Stimulated activated CD4-positive, alpha-beta T cell treated with anti-CD3 and anti-CD28 coated beads, Interleukin-2, amount 100 ng/mL, for 48 hours (primary cell): ENCODE results near the gene SLC25A21.
"Not testable (repeated sequence)": the region's sequence is repeated elsewhere in the genome, so short reads cannot be mapped to it uniquely, and the experiment has no call there.

Source experiments
- DNase-seq, 2 donors: peaks; one replicate each; pipeline ENCODE4 v3.0.0-alpha.2; 2020

Gene SLC25A21

DNA sequence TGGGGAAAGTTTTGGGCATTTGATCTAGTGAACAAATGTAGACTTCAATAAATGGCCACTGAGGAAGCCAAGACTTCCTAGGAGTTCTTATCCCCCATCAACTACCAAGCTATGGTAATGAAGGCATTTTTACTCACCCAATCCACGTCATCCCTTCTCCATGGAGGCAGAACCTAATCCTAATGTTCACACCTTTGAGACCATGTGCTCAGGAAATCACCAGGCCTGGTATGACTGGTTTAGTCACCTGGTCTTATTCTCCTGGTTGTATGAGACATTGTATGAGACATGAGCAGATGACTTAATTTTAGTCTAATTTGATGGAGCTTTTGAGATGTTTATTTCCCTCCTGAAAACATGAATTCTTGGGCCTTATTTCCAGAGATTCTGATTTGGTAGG is 422.2 kb downstream of the SLC25A21 start:
- no peak for DNase-seq

- DNase-seq: no peak
Measured at GRCh38 chr14:36748610-36749213, 423.7 kb downstream of the SLC25A21 start.

- DNase-seq: no peak
Measured at GRCh38 chr14:36747411-36748184, 424.8 kb downstream of the SLC25A21 start.

DNA sequence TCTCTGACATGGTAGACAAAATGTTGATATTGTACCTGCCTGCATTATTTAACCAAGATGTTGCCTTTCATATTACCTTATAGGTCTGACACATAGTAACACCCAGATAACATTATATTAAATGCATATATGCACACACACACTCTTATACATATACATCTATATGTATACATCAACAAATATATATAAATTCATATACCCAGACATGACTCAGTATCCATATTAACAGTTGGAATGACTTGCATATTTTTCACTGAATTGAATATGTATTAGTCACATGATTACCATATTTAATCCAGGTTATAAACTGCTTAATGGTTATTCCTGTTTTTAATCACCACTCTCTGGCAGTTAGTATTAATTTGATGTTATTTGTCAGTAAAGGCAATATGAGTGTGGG is 425.5 kb downstream of the SLC25A21 start:
- no peak for DNase-seq

GRCh38 chr14:36741858-36742257 is 430.5 kb downstream of the SLC25A21 start:
- no peak for DNase-seq

DNA sequence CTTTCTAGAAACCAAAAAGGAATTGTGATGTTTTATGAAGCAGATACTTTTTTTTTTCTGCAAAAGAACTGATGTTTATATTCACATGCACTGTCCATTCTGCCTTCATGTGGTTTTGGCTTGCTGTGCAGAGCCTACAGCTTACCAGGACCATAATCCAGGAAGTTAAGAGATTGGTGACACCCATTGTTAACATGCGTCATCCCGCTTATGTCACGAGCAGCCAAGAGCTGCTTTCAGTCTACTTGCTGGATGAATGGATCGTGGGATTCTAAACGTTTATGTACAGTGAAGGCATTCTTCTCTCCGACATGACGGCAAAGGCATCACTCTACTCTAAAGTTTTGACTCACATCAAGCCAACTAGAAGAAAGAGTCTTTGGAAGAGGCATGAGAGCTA is 434.1 kb downstream of the SLC25A21 start:
- no peak for DNase-seq

- DNase-seq: no peak
Measured at GRCh38 chr14:36726128-36726527, 446.3 kb downstream of the SLC25A21 start.

- no peak for DNase-seq
Measured at GRCh38 chr14:36724162-36724561, 448.2 kb downstream of the SLC25A21 start.

DNA sequence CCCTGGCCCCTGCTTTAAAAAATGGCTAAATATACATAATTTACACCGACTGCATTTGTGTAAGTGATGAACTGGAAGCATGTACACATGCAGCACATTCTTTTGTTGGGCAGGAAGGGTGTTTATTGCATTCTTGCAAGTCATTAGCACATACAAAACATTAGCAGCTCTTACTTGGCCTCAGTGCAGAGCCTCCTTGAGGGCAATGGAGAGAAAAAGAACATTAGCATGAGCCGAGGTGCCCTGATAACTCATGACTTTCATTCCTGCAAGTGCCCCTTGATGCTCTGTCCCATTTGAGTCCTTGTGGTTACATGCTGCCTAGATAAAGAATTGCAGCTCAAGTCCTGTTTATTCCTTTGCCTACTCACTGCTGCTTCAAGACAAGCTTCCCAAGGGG is 448.9 kb downstream of the SLC25A21 start:
- DNase-seq: no peak

GRCh38 chr14:36721877-36722276 is 450.5 kb downstream of the SLC25A21 start:
- no peak for DNase-seq

DNA sequence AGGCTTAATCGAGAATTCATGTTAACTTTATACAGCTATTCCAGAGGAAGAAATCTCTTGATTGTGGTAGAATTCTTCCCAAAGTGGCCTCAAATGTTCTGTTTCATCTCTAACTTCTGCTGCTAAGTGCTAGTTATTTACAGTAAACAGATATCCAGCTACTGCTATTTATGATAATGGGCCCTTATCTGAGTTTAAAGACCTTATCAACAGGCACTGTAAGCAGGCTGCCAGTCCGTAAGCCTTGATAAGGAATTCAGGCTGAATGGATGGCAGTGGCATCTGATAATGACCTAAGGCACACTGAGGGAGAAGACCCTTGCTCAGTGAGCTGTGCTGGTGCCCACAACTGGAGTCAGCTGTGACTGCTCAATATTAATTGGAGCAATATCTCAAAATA is 451.7 kb downstream of the SLC25A21 start:
- DNase-seq: no peak

- DNase-seq: no peak
Measured at GRCh38 chr14:36719823-36720222, 452.6 kb downstream of the SLC25A21 start.

DNA sequence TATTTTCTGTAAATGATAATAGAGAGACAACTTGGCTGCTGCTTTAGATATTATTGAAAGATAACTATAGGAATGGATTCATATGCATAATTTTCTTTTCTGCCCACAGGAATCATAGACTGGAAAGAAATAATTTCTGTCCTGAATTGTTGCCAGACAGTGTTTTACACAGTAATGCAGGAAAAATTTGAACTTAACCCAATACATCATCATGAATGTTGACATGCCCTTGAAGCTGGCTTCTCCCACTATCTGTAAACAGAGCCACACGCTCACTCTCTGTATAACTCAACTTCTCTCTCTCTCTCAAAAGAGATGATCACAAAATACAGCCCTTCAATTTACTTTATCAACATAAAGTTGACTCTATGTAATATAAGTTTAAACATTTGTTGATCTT is 454.2 kb downstream of the SLC25A21 start:
- DNase-seq: no peak

- no peak for DNase-seq
Measured at GRCh38 chr14:36717363-36717762, 455.0 kb downstream of the SLC25A21 start.

DNA sequence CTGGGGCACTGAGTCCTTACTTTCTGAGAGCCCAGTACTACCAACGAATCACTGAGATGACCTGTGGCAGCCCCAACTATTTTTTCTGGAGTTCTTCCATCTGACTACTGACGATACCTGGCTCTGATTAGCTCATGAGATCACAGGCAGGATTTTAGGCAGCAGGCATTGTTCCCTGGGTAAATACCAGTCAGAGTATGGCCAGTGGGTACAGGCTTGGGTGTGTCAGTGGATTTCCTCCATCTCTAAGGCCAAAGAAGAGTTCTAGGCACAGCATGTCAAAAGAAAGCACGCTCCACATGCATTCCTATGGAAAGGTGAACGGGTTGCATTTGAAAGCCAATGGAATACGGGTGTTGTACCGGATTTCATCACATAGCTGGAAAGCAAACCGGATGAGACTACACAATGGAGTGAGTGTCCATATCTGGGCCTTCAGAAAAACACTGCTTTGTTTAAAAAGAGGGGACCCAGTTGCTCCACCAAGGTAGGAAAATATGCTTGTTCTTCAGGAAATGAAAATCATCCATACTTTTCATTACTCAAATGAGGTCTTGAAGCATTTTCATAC is 455.7 kb downstream of the SLC25A21 start:
- DNase-seq: no peak

DNA sequence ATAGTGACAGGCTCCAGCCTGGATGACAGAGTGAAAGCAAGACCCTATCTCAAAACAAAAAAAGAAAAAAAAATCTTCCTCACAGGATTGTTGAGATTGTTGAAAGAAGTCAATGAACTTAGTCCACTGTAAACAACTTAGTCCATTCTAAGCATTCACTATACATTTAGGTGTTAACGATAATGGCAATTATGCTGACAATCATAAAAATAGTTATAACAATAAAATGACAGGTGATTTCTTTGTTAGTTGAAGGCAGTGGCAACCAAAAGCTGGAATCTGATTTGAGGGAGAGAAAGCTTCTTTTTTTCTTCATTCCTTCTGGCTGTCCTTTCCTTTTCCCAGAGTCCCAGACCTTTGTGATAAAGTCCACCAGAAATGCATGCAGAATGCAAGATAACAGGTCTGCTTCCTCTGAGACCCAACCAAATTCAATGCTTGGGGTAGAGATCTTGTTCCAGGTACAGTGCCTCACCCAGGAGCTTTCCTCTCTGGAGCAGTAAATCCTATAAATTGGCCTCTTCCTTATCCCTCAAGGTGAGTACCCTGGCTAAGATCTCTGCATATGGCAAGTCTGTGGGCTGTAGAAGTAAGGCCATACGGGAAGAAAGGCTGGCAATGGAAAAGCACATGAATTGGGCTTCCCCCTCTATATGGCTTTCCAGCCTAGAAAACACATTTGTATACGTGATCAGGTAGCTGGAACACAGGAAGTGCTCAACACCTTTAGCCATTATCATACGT is 458.3 kb downstream of the SLC25A21 start:
- no peak for DNase-seq

DNA sequence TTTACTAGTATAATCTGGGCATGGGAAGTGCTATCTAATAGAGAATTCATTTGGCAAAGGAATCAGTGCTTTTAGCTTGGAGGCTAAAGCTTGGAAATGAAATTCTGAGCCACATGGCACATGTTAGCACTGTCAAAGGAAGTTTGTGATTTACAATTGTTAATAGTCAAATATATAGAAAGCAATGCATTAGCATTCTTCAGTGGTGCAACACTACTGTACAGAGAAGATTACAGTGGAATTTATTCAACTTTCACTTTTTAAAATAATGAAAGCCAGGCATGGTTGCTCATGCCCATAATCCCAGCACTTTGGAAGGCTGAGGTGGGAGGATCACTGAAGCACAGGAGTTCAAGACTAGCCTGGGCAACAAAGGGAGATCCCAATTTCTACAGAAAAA is 464.8 kb downstream of the SLC25A21 start:
- no peak for DNase-seq

DNA sequence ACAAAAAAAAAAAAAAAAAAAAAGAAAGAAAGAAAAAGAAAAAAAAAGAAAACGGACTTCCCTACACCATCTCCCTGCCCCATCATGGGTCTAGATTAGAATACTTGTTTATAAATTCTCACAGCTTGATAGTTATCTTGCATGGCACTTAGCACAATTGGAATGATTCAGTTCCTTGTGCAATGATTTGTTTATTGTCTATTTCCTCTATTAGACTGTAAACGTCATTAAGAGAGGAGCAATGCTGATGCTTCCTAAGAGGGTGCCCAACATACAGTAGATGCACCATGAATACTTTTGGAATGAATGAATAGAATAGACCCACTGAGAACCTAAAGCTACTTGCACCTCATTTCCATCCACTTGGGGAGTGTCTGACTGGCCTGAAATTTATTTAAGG is 469.9 kb downstream of the SLC25A21 start:
- DNase-seq: no peak

DNA sequence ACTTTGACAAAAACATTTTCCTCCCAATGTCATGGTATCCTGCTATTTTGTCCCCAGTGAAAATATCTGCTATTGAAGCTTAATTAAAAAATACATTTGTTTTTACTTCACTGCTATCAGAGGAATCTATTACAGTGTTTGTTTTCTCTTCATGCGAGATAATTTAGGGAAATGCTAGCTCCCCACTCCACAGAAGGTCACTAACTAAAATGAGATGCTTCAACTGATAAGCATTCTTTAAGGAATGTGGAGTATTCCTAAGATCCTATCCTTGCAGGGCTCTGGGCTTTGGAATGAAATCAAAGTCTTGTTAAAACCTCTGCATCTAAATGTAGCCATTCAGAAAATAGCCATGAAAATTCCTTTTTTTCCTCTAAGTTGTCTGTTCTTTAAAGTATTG is 471.3 kb downstream of the SLC25A21 start:
- no peak for DNase-seq

GRCh38 chr14:36700651-36701050 is 471.8 kb downstream of the SLC25A21 start:
- no peak for DNase-seq

DNA sequence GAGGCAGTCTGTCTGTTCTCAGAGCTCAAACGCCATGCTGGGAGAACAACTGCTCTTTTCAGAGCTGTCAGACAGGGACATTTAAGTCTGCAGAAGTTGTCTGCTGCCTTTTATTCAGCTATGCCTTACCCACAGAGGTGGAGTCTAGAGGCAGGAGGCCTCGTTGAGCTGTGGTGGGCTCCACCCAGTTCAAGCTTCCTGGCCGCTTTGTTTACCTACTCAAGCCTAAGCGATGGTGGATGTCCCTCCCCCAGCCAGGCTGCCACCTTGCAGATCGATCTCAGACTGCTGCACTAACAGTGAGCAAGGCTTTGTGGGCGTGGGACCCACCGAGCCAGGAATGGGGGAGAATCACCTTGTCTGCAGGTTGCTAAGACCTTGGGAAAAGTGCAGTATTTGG is 473.0 kb downstream of the SLC25A21 start:
- not testable (repeated sequence) for DNase-seq

DNA sequence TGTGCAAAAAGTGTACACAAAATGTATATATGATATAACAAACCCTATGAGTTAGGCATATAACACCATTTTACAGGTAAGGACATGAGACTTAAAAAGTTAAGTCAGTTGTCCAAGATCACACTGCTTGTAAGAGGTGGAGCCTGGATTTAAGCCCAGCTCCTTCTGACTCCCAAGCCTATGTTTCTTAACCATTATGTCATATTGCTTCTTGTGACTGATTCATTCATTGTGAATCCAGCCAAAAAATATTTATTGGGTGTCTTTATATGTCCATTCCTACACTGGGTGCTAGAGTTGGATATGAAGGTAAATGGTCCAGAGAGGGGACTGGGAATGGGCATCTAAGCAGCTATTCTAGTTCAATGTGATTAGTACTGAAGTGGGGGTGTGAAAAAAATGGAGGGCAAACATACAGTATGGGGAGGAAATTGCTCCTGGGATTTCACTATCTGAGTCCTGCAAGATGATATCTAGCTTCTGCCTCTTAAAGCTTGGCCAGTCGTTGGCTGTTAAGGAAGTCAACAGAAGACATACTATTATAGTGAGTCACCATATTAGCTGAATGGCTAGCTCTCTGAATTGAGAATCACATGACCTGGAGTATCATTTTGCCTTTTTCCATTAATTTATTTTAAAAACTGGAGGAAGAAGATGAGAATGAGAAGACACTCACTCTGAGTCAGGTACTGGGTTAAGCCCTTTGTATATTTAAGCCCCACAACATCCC is 481.9 kb downstream of the SLC25A21 start:
- no peak for DNase-seq

GRCh38 chr14:36684946-36685345 is 487.5 kb downstream of the SLC25A21 start:
- no peak for DNase-seq
